Fibroblast of peridontal ligament (primary cell): ENCODE measurements around the gene MOBP.

Experiments used
- DNase-seq: peaks from one replicate; pipeline ENCODE4 v3.0.0-alpha.2; 2010; ENCODE audit errors: extremely low read depth

The MOBP gene

DNA sequence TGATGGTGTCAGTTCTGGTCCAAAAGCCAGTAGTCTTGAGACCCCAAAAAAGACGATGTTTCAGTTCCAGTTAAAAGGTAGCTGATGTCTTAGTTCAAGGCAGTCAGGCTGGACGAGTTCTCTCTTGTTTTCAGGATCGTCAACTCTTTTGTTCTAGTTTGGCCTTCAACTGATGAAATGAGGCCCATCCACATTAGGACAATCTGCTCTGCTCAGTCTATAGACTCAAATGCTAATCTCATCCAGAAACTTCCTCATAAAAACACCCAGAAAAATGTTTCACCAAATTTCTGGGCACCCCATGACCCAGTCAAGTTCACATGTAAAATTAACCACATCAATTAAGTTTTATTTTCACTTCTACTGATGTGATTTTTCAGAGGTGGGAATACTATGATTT is 74.0 kb downstream of the MOBP start:
- DNase-seq, result no peak

DNA sequence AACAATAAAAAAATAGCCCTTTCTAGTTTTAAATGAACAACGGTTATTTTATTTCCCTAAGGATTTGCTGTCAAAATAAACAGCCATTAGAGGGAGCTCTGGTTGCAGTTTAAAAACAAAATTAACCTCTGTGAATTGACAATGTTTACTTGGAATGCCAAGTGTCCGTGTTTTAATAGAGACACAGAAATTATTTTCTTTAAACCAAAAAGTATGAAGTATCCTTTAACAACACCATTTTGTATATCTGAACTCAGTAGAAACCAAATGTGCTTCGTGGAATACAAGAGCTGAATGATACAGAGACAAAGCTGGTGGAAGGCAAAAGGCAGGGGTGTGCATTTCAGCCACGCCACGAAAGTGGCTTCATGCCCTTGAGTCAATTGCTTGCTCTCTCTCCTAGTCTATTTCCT is 74.4 kb downstream of the MOBP start:
- peak; percentile 46 for DNase-seq

DNA sequence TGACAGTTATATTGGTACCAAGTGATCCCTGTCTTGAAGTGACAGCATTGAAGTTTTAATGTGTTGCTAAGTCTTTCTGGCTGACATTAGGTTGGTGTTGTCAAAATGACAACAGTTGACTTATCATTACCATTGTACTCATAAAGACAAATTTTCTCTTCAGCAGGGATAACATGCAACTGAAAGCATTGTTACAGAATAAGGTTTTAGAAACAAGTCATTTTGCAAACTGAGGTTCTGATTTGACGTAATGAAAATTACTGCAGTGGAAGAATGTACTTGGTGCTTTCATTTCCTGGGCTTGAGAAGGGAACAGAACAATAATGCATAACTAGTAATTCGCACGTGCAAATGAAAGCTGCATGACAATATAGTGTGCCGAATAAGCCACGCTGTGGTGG is 75.1 kb downstream of the MOBP start:
- DNase-seq, result no peak

DNA sequence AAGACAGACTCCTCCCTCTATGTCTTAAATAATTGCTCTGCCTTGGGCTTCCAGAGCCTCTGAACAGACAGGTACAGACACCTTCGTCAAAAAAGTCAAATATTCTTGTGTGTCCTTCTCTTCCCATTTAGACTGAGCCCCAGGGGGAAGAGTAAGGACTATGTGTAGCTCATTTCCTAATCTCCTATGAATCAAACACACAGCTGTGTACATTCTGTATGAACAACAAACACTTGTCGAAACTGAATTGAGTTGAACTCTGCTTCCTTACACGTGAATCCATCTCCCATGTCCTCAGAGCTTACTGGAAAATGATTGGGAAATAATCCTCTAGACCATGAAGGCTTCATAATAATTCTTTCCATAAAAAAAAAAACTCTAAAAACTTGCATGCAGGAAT is 80.8 kb downstream of the MOBP start:
- no peak for DNase-seq

DNA sequence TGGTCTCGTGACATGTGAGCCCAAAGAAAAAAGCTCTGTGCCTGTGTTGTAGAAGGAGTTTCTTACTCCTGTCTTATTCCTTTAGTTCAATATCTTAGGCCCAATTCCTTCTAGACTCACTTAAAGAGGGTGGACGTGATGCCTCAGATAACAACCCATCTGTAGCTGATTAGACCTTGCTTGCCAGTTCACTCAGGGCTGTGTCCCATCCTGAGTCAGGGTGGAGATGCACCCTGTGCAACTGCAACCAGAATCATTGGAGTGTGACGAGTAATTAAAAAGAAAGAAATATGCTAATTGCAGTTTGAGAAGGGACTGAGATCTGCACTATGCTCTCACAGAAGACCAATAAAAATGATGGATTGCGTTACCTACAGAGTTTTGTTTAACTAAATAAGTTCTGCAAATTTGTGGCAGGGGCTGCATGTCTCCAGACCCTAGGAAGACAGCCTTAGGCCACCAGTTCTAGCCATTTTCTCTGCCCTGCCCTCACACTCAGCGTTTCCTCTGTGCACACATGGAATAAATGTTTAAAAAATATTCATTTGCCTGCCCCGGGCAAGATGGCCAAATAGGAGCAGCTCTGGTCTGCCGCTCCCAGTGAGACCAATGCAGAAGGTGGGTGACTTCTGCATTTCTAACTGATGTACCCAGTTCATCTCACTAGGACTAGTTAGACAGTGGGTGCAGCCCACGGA is 83.0 kb downstream of the MOBP start:
- DNase-seq, result no peak
